GM18951 (cell line): ENCODE data around the gene TFIP11.

Source experiments
- POLR2A ChIP-seq: IDR thresholded peaks from 4 replicates; pipeline ENCODE4 v1.6.1; 2011; ENCODE audit warnings: mild to moderate bottlenecking; ENCODE audit not compliant: insufficient read length, insufficient read depth; ENCODE audit errors: extremely low read depth
- in situ Hi-C: fragments of 300-500 bp; cut with MboI; formaldehyde crosslinking; loops from one replicate; pipeline ENCODE4 v1.12.0; 2022; ENCODE audit warnings: low sequenced_read_pairs, mixed read lengths, inconsistent platforms; ENCODE audit not compliant: unreplicated experiment

The TFIP11 gene

GRCh38 chr22:26471522-26471921 lies 40.8 kb downstream of the TFIP11 start:
- TF ChIP-seq POLR2A, result no peak
- in situ Hi-C loops, result loop anchor here (25.0 kb wide), 1 partner anchor 109 kb away; no protein-coding TSS in a partner anchor

DNA sequence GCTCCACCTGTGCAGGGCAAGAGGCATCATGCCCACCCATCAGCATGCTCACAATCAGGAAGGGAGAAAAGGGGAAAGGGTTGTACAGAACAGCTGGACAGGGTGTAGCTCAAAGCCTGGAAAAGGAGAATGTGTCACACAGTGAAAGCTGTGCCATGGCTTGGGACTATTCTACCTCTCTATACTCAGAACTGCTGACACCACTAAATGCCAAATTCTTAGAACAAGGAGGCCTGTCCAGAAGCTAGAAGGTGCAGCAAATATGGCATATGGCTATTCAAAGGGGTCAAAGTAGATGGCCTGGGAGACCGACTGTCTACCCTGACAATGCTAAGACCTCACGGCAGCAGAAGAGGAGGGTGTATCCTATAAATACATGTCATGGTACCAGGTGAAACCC lies 41.5 kb downstream of the TFIP11 start:
- no peak for TF ChIP-seq POLR2A
- in situ Hi-C loops, result loop anchor here (25.0 kb wide), 1 partner anchor 109 kb away; no protein-coding TSS in a partner anchor

DNA sequence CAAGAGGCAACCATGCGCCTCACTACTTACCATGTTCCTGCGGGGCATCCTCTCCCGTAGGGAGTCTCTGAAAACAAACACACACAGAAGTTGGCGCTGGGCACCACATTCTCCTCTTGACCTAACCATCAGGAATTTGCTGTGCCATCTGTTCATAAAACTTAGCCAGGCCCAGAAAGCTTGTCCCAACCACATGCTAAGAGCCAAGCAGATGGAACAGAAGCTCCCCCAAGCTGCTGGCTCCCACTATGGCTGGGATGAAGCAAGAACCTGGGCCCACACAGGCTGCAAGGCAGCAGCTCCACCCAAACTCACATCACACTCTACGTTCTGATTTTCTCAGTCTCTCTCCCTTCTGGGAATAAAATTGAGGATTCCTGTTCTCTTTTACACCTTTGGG lies 46.1 kb downstream of the TFIP11 start:
- in situ Hi-C loops, result loop anchor here (25.0 kb wide), 1 partner anchor 104 kb away; no protein-coding TSS in a partner anchor
- no peak for TF ChIP-seq POLR2A

GRCh38 chr22:26464312-26464711 lies 48.0 kb downstream of the TFIP11 start:
- in situ Hi-C loops, result loop anchor here (25.0 kb wide), 1 partner anchor 102 kb away; no protein-coding TSS in a partner anchor

DNA sequence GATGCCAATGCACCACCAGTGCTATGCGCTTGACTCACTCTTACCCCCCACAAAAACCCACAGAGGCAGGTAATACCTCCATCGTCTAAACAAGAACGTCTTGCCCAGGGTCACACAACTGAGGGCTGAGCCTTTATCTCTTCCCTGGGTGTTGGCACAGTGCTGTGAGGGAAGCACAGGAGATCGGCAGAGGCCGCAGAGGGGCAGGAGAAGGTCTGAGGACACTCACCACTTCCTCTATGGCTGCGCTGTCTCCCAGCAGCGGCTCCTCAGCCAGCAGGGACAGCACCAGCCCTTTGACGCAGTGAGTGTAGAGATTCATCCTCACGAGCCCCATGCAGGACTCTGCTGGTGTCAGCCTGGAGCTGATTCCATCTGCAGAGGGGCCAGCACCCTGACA lies 48.6 kb downstream of the TFIP11 start:
- in situ Hi-C loops, result loop anchor here (25.0 kb wide), 1 partner anchor 101 kb away; no protein-coding TSS in a partner anchor
- no peak for TF ChIP-seq POLR2A

More at GRCh38 chr22:26464312-26464711, 48.0 kb downstream of the TFIP11 start:
- TF ChIP-seq POLR2A, result no peak

- in situ Hi-C loops, result loop anchor here (25.0 kb wide), 1 partner anchor 101 kb away; no protein-coding TSS in a partner anchor
- no peak for TF ChIP-seq POLR2A
These were observed 49.1 kb downstream of the TFIP11 start for GRCh38 chr22:26463101-26463661.

GRCh38 chr22:26462641-26463040 lies 49.6 kb downstream of the TFIP11 start:
- in situ Hi-C loops, result loop anchor here (25.0 kb wide), 1 partner anchor 100 kb away; no protein-coding TSS in a partner anchor
- TF ChIP-seq POLR2A, result no peak

GRCh38 chr22:26462051-26462450 lies 50.2 kb downstream of the TFIP11 start:
- in situ Hi-C loops, result loop anchor here (25.0 kb wide), 1 partner anchor 100 kb away; no protein-coding TSS in a partner anchor
- TF ChIP-seq POLR2A, result no peak

DNA sequence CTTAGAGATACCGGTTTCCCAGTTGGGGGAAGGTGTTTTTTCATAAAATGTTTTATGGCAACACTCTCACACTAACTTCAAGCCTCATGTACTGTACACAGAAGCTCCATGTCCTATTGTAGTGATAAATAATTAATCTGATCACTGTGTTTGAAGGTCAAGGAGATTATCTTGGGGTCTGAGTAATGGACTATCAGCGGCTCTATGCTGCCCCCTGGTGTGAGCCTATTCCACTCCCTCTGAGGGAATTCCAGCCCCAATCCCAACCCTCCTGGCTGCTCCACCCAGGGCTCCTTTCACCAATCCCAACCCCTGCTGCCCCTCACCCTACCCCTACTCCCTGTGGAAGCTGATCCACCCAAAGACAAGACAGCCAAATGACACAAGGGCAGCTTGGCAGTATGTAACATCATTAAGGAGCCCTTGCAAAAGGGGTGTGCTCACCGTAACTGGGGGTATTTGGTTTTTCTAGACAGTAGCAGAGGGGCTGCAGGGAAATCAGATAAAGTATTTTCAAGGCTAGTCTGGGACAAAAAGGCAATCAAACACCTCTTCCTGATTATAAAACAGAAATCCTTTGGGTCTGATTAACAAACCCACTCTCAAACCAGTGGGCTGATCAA lies 51.0 kb downstream of the TFIP11 start:
- no peak for TF ChIP-seq POLR2A
- in situ Hi-C loops, result loop anchor here (25.0 kb wide), 1 partner anchor 99 kb away; no protein-coding TSS in a partner anchor

GRCh38 chr22:26460202-26460601 lies 52.1 kb downstream of the TFIP11 start:
- in situ Hi-C loops, result loop anchor here (25.0 kb wide), 1 partner anchor 98 kb away; no protein-coding TSS in a partner anchor

GRCh38 chr22:26457661-26458272 lies 54.5 kb downstream of the TFIP11 start:
- no peak for TF ChIP-seq POLR2A
- in situ Hi-C loops, result loop anchor here (5.0 to 25.0 kb wide), 2 partner anchors 55 to 95 kb away; no protein-coding TSS in a partner anchor

More at GRCh38 chr22:26460202-26460601, 52.1 kb downstream of the TFIP11 start:
- no peak for TF ChIP-seq POLR2A

DNA sequence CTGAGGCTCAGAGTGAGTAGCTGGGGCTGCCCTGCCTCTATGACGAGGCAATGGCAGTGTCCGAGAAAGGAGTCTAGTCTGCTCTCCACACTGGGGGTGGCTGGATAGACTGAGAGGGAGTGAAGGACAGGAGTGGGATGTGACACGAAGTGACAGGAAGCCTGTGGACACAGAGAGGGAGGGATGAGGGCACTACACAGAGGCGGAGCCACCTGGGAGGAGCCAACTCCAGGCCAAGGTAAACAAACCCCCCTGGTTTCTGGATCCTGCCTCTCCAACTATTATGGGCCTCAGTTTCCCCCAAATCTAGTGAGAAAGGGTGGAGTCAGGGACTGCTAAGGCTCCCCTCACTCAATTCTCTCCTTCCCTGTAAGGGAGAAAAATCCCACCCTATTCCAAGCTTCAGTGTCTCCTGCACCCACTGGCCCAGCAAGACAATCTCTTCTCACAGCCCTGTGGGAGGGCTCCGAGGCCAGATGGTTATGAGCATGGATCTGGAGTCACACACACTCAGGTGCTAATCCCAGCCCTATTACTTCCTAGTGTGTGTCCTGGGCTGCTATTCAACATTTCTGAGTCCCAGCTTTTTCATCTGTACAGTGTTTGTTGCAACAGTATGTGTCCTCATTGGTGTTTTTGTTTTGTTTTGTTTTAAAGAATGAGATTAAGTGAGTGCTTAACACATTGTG lies 58.3 kb downstream of the TFIP11 start:
- in situ Hi-C loops, result loop anchor here (25.0 kb wide), 1 partner anchor 92 kb away; no protein-coding TSS in a partner anchor
- no peak for TF ChIP-seq POLR2A

DNA sequence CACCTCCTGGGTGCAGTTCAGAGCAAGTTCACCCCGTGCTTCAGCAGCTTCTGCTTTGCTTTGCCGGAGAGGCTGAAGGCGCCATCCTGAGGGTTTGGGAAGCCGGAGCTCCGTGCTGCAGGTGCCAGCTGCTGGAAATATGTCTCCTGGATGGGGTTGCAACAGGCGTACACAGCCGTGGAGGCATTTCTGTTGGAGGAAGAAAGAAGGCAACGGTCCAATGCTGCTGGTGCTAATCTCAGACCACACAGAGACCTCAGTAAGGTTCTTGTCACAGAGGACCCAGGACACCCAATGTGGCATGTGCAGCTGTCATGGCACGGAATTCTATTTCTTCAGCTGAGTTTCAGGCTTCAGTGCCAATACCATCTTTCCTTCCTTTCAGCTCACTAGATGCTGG lies 59.1 kb downstream of the TFIP11 start:
- no peak for TF ChIP-seq POLR2A

More for the DNA sequence above, 59.1 kb downstream of the TFIP11 start:
- in situ Hi-C loops, result loop anchor here (25.0 kb wide), 1 partner anchor 91 kb away; no protein-coding TSS in a partner anchor
